PFSK-1 (cell line): ENCODE data around the gene RNF7.

Source experiments
- POLR2AphosphoS5 ChIP-seq: IDR thresholded peaks from 2 replicates; pipeline ENCODE4 v1.6.1; 2012; ENCODE audit warnings: low read depth, mild to moderate bottlenecking, control low read depth, low read length, moderate library complexity
- TAF1 ChIP-seq: IDR thresholded peaks from 2 replicates; pipeline ENCODE4 v1.6.1; 2012; ENCODE audit warnings: low read length, control low read depth, borderline replicate concordance; ENCODE audit not compliant: insufficient read depth
- TF ChIP-seq, protein P1 (sequence below), 2 experiments: IDR thresholded peaks; 2 replicates each; pipeline versions ENCODE4 v1.6.1 to v1.8.0; 2011 to 2012; ENCODE audit warnings: low read depth in 2 of 2, low read length in 2 of 2, control low read depth in 1 of 2, inconsistent platforms in 1 of 2, mild to moderate bottlenecking in 1 of 2, moderate library complexity in 1 of 2; ENCODE audit not compliant: insufficient read depth in 1 of 2

DNA sequence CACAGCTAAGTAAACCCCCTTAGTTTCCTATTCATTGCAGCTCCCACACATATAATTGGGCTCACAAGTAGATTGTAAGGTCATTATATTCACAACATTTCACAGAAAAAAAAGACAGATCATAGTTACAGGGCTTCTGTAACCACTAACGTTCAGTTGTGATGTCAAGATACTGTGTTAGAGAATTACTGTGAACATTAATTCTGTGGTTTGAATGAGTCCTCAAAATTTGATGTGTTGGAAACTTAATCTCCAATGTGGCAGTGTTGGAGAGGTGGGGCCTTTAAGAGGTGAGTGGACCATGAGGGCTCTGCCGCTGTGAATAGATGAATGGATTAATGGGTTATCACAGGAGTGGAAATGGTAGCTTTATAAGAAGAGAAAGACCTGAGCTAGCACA is 46.4 kb downstream of the RNF7 start:
- TF ChIP-seq POLR2AphosphoS5 (no peak), TAF1 (no peak)
- TF ChIP-seq, protein P1, sequence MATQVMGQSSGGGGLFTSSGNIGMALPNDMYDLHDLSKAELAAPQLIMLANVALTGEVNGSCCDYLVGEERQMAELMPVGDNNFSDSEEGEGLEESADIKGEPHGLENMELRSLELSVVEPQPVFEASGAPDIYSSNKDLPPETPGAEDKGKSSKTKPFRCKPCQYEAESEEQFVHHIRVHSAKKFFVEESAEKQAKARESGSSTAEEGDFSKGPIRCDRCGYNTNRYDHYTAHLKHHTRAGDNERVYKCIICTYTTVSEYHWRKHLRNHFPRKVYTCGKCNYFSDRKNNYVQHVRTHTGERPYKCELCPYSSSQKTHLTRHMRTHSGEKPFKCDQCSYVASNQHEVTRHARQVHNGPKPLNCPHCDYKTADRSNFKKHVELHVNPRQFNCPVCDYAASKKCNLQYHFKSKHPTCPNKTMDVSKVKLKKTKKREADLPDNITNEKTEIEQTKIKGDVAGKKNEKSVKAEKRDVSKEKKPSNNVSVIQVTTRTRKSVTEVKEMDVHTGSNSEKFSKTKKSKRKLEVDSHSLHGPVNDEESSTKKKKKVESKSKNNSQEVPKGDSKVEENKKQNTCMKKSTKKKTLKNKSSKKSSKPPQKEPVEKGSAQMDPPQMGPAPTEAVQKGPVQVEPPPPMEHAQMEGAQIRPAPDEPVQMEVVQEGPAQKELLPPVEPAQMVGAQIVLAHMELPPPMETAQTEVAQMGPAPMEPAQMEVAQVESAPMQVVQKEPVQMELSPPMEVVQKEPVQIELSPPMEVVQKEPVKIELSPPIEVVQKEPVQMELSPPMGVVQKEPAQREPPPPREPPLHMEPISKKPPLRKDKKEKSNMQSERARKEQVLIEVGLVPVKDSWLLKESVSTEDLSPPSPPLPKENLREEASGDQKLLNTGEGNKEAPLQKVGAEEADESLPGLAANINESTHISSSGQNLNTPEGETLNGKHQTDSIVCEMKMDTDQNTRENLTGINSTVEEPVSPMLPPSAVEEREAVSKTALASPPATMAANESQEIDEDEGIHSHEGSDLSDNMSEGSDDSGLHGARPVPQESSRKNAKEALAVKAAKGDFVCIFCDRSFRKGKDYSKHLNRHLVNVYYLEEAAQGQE (IDR thresholded peaks at IDR 0.05; ENCODE audit: insufficient read depth in 1 of 2, low read depth in 2 of 2, low read length in 2 of 2): no peak
